H9 (cell line): ENCODE results near the gene NPC1L1. TPM values are rescaled to one million over a fixed set of nuclear protein-coding genes. Genes with fewer than 3 reads are reported as not detected.

Experiments
- DNase-seq: peaks from one replicate; pipeline ENCODE4 v3.0.0-alpha.2; 2017
- H2AFZ ChIP-seq: one replicate; pipeline ENCODE4 v1.6.1; 2013; ENCODE audit warnings: mild to moderate bottlenecking, low read length, control low read depth, moderate library complexity
- H2AK5ac ChIP-seq: 2 replicates; pipeline ENCODE4 v1.6.1; 2013; ENCODE audit warnings: low read length, control low read depth, mixed read lengths; ENCODE audit not compliant: insufficient read length
- H2BK120ac ChIP-seq: one replicate; pipeline ENCODE4 v1.6.1; 2013; ENCODE audit warnings: low read depth, mild to moderate bottlenecking, low read length, control low read depth, inconsistent platforms; ENCODE audit not compliant: poor library complexity, severe bottlenecking
- H2BK12ac ChIP-seq: 2 replicates; pipeline ENCODE4 v1.6.1; 2013; ENCODE audit warnings: low read length, control low read depth, mixed read lengths, low read depth; ENCODE audit not compliant: insufficient read length
- H2BK15ac ChIP-seq: 2 replicates; pipeline ENCODE4 v1.6.1; 2013; ENCODE audit warnings: low read depth, low read length, control low read depth
- H2BK20ac ChIP-seq: one replicate; pipeline ENCODE4 v1.6.1; 2013; ENCODE audit warnings: low read depth, mild to moderate bottlenecking, low read length, control low read depth, inconsistent platforms; ENCODE audit not compliant: poor library complexity, severe bottlenecking
- H2BK5ac ChIP-seq: 2 replicates; pipeline ENCODE4 v1.6.1; 2013; ENCODE audit warnings: low read length, control low read depth, mixed read lengths; ENCODE audit not compliant: insufficient read length
- H3K14ac ChIP-seq: 2 replicates; pipeline ENCODE4 v1.6.1; 2013; ENCODE audit warnings: low read length, control low read depth; ENCODE audit not compliant: insufficient read depth
- H3K18ac ChIP-seq: 2 replicates; pipeline ENCODE4 v1.6.1; 2013; ENCODE audit warnings: low read depth, mild to moderate bottlenecking, mixed read lengths, low read length, control low read depth; ENCODE audit not compliant: insufficient read length
- H3K23ac ChIP-seq: 2 replicates; pipeline ENCODE4 v1.6.1; 2013; ENCODE audit warnings: low read length, control low read depth, mixed read lengths, low read depth; ENCODE audit not compliant: insufficient read length
- H3K23me2 ChIP-seq: 2 replicates; pipeline ENCODE4 v1.6.1; 2013; ENCODE audit warnings: low read depth, mild to moderate bottlenecking, mixed read lengths, low read length, control low read depth; ENCODE audit not compliant: insufficient read length, poor library complexity, severe bottlenecking
- H3K27ac ChIP-seq: 2 replicates; pipeline ENCODE4 v1.5.1; 2013; ENCODE audit warnings: low read length, control low read depth, mixed read lengths, low read depth; ENCODE audit not compliant: insufficient read length
- H3K27me3 ChIP-seq: 2 replicates; pipeline ENCODE4 v1.6.1; 2013; ENCODE audit warnings: low read length, control low read depth, inconsistent platforms; ENCODE audit not compliant: insufficient read depth
- H3K4ac ChIP-seq: 2 replicates; pipeline ENCODE4 v1.6.1; 2013; ENCODE audit warnings: low read depth, mild to moderate bottlenecking, control low read depth, inconsistent platforms, low read length, moderate library complexity
- H3K4me1 ChIP-seq: 2 replicates; pipeline ENCODE4 v1.6.1; 2013; ENCODE audit warnings: low read length, control low read depth, inconsistent platforms; ENCODE audit not compliant: insufficient read depth
- H3K4me2 ChIP-seq: 2 replicates; pipeline ENCODE4 v1.6.1; 2013; ENCODE audit warnings: low read length, control low read depth, mixed read lengths; ENCODE audit not compliant: insufficient read length, insufficient read depth
- H3K56ac ChIP-seq: 2 replicates; pipeline ENCODE4 v1.6.1; 2013; ENCODE audit warnings: low read depth, mild to moderate bottlenecking, mixed read lengths, low read length, control low read depth; ENCODE audit not compliant: insufficient read length
- H3K79me1 ChIP-seq: 2 replicates; pipeline ENCODE4 v1.6.1; 2013; ENCODE audit warnings: low read depth, mild to moderate bottlenecking, moderate library complexity, low read length, control low read depth, inconsistent platforms; ENCODE audit not compliant: insufficient read depth, poor library complexity, severe bottlenecking
- H3K79me2 ChIP-seq: 2 replicates; pipeline ENCODE4 v1.6.1; 2013; ENCODE audit warnings: low read length, control low read depth, inconsistent platforms; ENCODE audit not compliant: insufficient read depth
- H3K9ac ChIP-seq: 2 replicates; pipeline ENCODE4 v1.6.1; 2013; ENCODE audit warnings: low read length, control low read depth, mixed read lengths; ENCODE audit not compliant: insufficient read length; ENCODE audit errors: extremely low read depth
- H3K9me3 ChIP-seq: one replicate; pipeline ENCODE4 v1.6.1; 2013; ENCODE audit warnings: low read depth, low read length, inconsistent platforms; ENCODE audit not compliant: control insufficient read depth
- H3T11ph ChIP-seq: one replicate; pipeline ENCODE4 v1.6.1; 2013; ENCODE audit warnings: mild to moderate bottlenecking, low read length, control low read depth, inconsistent platforms
- H4K20me1 ChIP-seq: one replicate; pipeline ENCODE4 v1.6.1; 2013; ENCODE audit not compliant: control insufficient read depth, insufficient read length, insufficient read depth
- H4K5ac ChIP-seq: 2 replicates; pipeline ENCODE4 v1.6.1; 2013; ENCODE audit warnings: low read depth, mild to moderate bottlenecking, mixed read lengths, low read length, control low read depth; ENCODE audit not compliant: insufficient read length
- H4K8ac ChIP-seq: replicated peaks from 2 replicates; pipeline ENCODE4 v1.6.1; 2013; ENCODE audit warnings: low read length, control low read depth, mixed read lengths, low read depth; ENCODE audit not compliant: insufficient read length
- H4K91ac ChIP-seq: 2 replicates; pipeline ENCODE4 v1.6.1; 2013; ENCODE audit warnings: low read depth, mild to moderate bottlenecking, moderate library complexity, mixed read lengths, low read length, control low read depth; ENCODE audit not compliant: insufficient read length
- H3K27ac Mint-ChIP-seq, 3 experiments: 2 replicates in 2 of 3; 3 replicates in 1 of 3; pipeline ENCODE4 v1.8.0; 2020 to 2021; ENCODE audit warnings: mixed read lengths in 3 of 3, mild to moderate bottlenecking in 1 of 3, moderate library complexity in 1 of 3
- H3K27me3 Mint-ChIP-seq: 2 replicates; pipeline ENCODE4 v1.8.0; 2021; ENCODE audit warnings: low read depth, mild to moderate bottlenecking, moderate library complexity, mixed read lengths
- H3K36me3 Mint-ChIP-seq, 3 experiments: 2 replicates in 2 of 3; 3 replicates in 1 of 3; pipeline ENCODE4 v1.8.0; 2020 to 2021; ENCODE audit warnings: low read depth in 3 of 3, mixed read lengths in 3 of 3; ENCODE audit not compliant: insufficient read depth in 1 of 3
- H3K4me1 Mint-ChIP-seq, 2 experiments: 2 replicates each; pipeline ENCODE4 v1.8.0; 2020; ENCODE audit warnings: mixed read lengths in 2 of 2
- H3K4me3 Mint-ChIP-seq, 2 experiments: 2 replicates in 1 of 2; 3 replicates in 1 of 2; pipeline ENCODE4 v1.8.0; 2020 to 2021; ENCODE audit warnings: mild to moderate bottlenecking in 2 of 2, mixed read lengths in 2 of 2, moderate library complexity in 1 of 2
- H3K9me3 Mint-ChIP-seq, 2 experiments: 2 replicates in 1 of 2; 3 replicates in 1 of 2; pipeline ENCODE4 v1.8.0; 2020; ENCODE audit warnings: mild to moderate bottlenecking in 2 of 2, mixed read lengths in 2 of 2, moderate library complexity in 1 of 2
- WGBS: extraction: QIAGEN DNeasy Blood & Tissue Kit; methylation state at CpG from one replicate; pipeline ENCODE4 v1.1.7; 2013; ENCODE audit warnings: missing lambda C conversion rate, low lambda C conversion rate, mixed read lengths; ENCODE audit not compliant: insufficient read length; ENCODE audit errors: extremely low coverage; 5-methylcytosine and 5-hydroxymethylcytosine counted together
- total RNA-seq: library from RNA; stranded (reverse); gene quantifications from 2 replicates; pipeline ENCODE4 v1.2.1, GENCODE V29; 2021
- TF ChIP-seq, protein P1 (sequence below): fragments of 200-600 bp; sonication (generic); conservative IDR thresholded peaks from 3 replicates; pipeline ENCODE4 v1.8.0; 2021; ENCODE audit warnings: antibody characterized with exemption, mild to moderate bottlenecking

The NPC1L1 gene
- total RNA-seq, 1 experiment from 2014 or later: 0.11 TPM

DNA sequence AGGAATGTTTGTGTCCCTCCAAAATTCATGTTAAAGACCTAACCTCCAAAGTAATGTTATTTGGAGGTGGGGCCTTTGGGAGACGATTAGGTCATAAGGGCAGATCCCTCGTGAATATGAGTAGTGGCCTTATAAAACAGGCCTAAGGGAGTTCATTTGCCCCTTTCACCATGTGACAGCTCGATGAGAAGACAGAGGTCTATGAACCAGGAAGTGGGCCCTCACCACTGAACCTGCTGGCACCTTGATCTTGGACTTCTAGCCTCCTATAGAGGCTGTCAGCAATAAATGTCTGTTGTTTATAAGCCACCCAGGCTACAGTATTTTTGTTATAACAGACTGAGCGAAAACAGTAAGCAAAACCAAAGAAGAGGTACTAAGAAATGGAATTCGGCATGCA lies 64.8 kb downstream of the NPC1L1 start:
- H3K56ac ChIP-seq: no peak overlapping the region

More for the DNA sequence above, 64.8 kb downstream of the NPC1L1 start:
- no peak overlapping the region for H2AFZ ChIP-seq
- TF ChIP-seq, protein P1, sequence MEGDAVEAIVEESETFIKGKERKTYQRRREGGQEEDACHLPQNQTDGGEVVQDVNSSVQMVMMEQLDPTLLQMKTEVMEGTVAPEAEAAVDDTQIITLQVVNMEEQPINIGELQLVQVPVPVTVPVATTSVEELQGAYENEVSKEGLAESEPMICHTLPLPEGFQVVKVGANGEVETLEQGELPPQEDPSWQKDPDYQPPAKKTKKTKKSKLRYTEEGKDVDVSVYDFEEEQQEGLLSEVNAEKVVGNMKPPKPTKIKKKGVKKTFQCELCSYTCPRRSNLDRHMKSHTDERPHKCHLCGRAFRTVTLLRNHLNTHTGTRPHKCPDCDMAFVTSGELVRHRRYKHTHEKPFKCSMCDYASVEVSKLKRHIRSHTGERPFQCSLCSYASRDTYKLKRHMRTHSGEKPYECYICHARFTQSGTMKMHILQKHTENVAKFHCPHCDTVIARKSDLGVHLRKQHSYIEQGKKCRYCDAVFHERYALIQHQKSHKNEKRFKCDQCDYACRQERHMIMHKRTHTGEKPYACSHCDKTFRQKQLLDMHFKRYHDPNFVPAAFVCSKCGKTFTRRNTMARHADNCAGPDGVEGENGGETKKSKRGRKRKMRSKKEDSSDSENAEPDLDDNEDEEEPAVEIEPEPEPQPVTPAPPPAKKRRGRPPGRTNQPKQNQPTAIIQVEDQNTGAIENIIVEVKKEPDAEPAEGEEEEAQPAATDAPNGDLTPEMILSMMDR: no peak
- no peak overlapping the region for H3K27ac ChIP-seq
- H3K9me3 ChIP-seq: no peaks in the 10 kb centered on the region
- H3K14ac ChIP-seq: no peak overlapping the region
- H4K91ac ChIP-seq: no peak overlapping the region
- H3K79me1 ChIP-seq: peaks cover 13% of the 10 kb centered on the region
- no peak overlapping the region for H2AK5ac ChIP-seq
- Mint-ChIP-seq H3K9me3 (no peaks in the 10 kb centered on the region), H3K27me3 (no peaks in the 10 kb centered on the region), H3K4me3 (no peak overlapping the region), H3K36me3 (peaks cover 16 to 56% (median 43%) of the 10 kb centered on the region in 3 experiments), H3K4me1 (no peaks in the 10 kb centered on the region), H3K27ac (no peak overlapping the region)
- no peak overlapping the region for H4K5ac ChIP-seq
- DNase-seq: no peak
- no peak overlapping the region for H2BK15ac ChIP-seq
- no peak overlapping the region for H4K8ac ChIP-seq
- no peaks in the 10 kb centered on the region for H3K27me3 ChIP-seq
- H3K18ac ChIP-seq: no peak overlapping the region
- H2BK20ac ChIP-seq: no peak overlapping the region
- H2BK120ac ChIP-seq: no peak overlapping the region
- H2BK5ac ChIP-seq: no peak overlapping the region
- H4K20me1 ChIP-seq: peaks cover 2% of the 10 kb centered on the region
- no CpG with 5 or more reads among the region's 5 CpGs for WGBS
- H3T11ph ChIP-seq: no peak overlapping the region
- H3K79me2 ChIP-seq: peaks cover 2% of the 10 kb centered on the region; the same call in 1 of the 2 replicates
- H3K23me2 ChIP-seq: no peaks in the 10 kb centered on the region
- H3K4me1 ChIP-seq: no peaks in the 10 kb centered on the region
- no peak overlapping the region for H3K4ac ChIP-seq
- no peak overlapping the region for H3K4me2 ChIP-seq
- H3K9ac ChIP-seq: no peak overlapping the region
- no peak overlapping the region for H2BK12ac ChIP-seq
- H3K23ac ChIP-seq: no peak overlapping the region
